ENCODE measurements around the gene MGAT4A. TPM values are rescaled to one million over a fixed set of nuclear protein-coding genes. Genes with fewer than 3 reads are reported as not detected.

The MGAT4A gene
- total RNA-seq, 4 donors from 2014 or later = 20.4 to 59.6 (median 39.8) TPM

DNA sequence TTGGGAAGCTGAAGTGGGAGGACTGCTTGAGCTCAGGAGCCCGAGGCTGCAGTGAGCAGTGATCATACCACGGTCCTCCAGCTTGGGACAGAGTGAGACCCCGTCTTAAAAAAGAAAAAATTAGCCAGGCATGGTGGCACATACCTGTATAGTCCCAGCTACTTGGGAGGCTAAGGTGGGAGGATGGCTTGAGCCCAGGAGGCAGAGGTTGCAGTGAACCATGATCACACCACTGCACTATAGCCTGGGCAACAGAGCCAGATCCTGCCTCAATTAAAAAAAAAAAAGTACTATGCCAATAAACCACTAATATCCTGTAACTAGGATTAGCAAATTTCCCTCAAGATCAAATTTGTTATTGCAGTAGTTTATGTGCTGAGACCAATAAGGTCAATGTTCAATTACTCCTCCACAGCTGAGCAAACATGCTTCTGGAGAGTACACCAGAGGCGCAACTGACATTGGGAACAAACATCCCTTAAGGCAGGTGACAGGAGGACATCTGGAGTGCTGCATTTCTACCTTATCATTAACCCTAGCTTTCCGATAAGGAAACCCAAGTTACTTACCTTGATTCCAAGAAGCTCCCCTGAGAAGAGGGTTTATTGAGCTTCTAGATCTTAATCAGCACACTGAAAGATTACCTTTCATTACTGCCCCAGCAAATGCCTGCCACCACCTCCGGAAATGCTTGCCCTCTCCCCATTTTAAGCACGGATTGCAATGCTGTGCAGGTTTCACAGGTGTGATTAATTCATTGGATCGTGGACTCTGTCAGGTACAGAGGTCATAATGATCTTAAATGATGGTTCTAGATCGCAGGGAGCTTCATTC, 26.2 kb downstream of the MGAT4A start:
- no peaks in the 10 kb centered on the region for H3K36me3 ChIP-seq
- no peaks in the 10 kb centered on the region for H3K27me3 ChIP-seq
- H3K4me3 ChIP-seq (replicated peaks in 1 of 3) = no peak overlapping the region
- H3K9me3 ChIP-seq = no peaks in the 10 kb centered on the region
- intact Hi-C loops (cut with DNase I) = no loop called here
- WGBS, 2 donors = 87 to 93% methylated on average over 9 of the region's 9 CpGs
- H3K4me1 ChIP-seq = peaks cover 26 to 43% of the 10 kb centered on the region in 2 donors
- TF ChIP-seq POLR2A (IDR thresholded peaks at IDR 0.05) = no peak
- TF ChIP-seq, protein P1, sequence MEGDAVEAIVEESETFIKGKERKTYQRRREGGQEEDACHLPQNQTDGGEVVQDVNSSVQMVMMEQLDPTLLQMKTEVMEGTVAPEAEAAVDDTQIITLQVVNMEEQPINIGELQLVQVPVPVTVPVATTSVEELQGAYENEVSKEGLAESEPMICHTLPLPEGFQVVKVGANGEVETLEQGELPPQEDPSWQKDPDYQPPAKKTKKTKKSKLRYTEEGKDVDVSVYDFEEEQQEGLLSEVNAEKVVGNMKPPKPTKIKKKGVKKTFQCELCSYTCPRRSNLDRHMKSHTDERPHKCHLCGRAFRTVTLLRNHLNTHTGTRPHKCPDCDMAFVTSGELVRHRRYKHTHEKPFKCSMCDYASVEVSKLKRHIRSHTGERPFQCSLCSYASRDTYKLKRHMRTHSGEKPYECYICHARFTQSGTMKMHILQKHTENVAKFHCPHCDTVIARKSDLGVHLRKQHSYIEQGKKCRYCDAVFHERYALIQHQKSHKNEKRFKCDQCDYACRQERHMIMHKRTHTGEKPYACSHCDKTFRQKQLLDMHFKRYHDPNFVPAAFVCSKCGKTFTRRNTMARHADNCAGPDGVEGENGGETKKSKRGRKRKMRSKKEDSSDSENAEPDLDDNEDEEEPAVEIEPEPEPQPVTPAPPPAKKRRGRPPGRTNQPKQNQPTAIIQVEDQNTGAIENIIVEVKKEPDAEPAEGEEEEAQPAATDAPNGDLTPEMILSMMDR (IDR thresholded peaks at IDR 0.05) = no peak
- no peak overlapping the region for H3K27ac ChIP-seq
- DNase-seq = no peak

DNA sequence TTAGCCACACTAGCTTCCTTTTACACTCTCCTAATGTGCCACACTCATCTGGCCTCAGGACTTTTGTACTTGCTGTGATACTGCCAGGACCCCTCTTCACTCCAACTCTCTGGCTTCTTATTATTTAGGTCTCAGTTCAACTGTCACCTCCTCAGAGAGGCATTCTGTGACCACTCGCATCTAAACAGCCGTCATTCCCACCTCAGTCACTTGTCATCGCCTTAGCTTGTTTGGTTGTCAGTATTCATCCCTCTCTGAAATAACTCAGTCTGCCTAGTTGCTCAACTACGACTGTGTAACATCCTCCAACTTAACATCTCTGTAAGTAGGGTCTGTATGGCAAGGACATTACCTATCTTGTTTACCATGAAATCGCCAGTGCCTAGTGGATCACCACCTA, 27.2 kb downstream of the MGAT4A start:
- no peak overlapping the region for H3K27ac ChIP-seq

DNA sequence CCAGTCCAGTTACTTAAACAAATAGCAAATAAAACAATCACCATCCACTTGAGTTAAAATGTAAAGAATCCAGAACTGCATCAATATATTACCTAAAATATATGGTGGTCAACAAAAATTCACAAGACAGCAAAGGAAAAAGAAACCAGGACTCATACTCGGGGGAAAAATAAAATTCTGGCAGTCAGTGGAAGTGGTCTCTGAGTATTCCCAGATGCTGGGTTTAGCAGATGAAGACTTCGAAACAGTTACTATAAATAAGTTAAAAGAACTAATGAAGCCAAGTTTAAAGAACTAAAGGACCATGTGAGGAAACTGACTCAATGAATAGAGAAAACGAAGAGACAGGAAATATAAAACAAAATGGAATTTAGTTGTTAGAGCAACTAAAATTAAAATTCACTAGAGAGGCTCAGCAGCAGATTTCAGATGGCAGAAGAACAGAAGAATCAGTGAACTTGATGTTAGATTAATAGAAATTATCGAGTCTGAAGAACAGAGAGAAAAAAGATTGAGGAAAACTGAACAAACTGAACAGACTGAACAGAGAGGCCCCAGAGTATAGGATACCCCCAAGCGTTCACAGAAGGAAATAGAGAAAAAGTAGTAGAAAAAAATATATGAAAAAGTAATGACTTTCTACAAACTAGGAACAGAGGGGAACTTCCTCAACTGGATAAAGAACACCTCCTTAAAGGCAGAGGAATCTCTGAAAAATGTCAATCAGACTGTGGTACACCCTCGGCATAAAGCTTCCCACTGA, 27.9 kb downstream of the MGAT4A start:
- Histone ChIP-seq H3K27me3 (no peaks in the 10 kb centered on the region), H3K27ac (no peak overlapping the region), H3K4me3 (replicated peaks in 1 of 3) (no peak overlapping the region), H3K9me3 (no peaks in the 10 kb centered on the region), H3K4me1 (peaks cover 12 to 26% of the 10 kb centered on the region in 2 donors), H3K36me3 (no peaks in the 10 kb centered on the region)
- WGBS, 2 donors = 68 to 74% methylated on average over 6 of the region's 6 CpGs
- DNase-seq = no peak
- intact Hi-C loops (cut with DNase I) = no loop called here
- no peak for TF ChIP-seq POLR2A (IDR thresholded peaks at IDR 0.05)
- TF ChIP-seq, protein P1 (IDR thresholded peaks at IDR 0.05) = no peak

More for the DNA sequence above, 27.2 kb downstream of the MGAT4A start:
- TF ChIP-seq, protein P1 (IDR thresholded peaks at IDR 0.05) = no peak
- H3K9me3 ChIP-seq = no peaks in the 10 kb centered on the region
- H3K27me3 ChIP-seq = no peaks in the 10 kb centered on the region
- peaks cover 17 to 33% of the 10 kb centered on the region in 2 donors for H3K4me1 ChIP-seq
- H3K4me3 ChIP-seq (replicated peaks in 1 of 3) = no peak overlapping the region
- no peaks in the 10 kb centered on the region for H3K36me3 ChIP-seq
- DNase-seq = no peak
- intact Hi-C loops (cut with DNase I) = no loop called here
- 76 to 83% methylated on average over 5 of the region's 5 CpGs for WGBS, 2 donors

DNA sequence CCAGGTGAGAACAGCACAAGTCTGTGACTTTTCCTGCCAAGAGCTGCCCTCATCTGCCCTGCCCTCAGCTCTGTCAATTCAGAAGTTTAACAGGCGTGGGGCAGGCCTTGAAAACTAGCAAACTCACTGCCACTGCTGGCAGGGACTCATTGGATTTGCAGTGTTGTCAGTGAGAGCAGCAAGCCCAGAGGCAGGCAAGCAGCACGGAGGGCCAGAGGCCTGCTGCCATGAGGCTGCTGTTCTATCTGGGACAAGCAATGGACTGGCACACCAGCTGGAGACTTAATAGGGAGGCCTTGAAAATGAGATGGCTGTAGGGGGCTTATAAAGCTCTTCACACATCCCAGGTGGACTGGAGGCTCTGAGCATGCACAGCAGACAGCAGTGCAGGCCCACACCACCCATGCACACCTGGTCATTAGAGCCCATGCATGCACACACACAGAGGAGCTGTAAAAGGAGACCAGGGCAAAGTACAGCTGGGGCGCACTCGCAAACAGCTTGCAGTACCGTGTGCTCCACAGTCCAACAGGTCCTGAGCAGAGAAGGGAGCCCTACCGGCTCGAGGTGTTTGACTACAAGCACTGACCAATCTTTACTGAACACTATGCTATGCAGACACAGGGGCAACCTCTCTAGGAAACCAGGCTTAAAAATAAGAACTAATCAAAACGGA, 28.7 kb downstream of the MGAT4A start:
- H3K27ac ChIP-seq = peak overlapping the region in 1 of 3 donors; percentile 52
- no peaks in the 10 kb centered on the region for H3K27me3 ChIP-seq
- intact Hi-C loops (cut with DNase I) = no loop called here
- no peaks in the 10 kb centered on the region for H3K36me3 ChIP-seq
- TF ChIP-seq POLR2A (IDR thresholded peaks at IDR 0.05) = no peak
- TF ChIP-seq, protein P1 (IDR thresholded peaks at IDR 0.05) = no peak
- no peaks in the 10 kb centered on the region for H3K9me3 ChIP-seq
- DNase-seq = peak; percentile 29 to 52
- 67 to 71% methylated on average over 7 to 8 of the region's 8 CpGs for WGBS, 2 donors
- peaks cover 12 to 20% of the 10 kb centered on the region in 2 donors for H3K4me1 ChIP-seq
- H3K4me3 ChIP-seq (replicated peaks in 1 of 3) = no peak overlapping the region
